ENCODE data around the gene FAM9A. TPM values are rescaled to one million over a fixed set of nuclear protein-coding genes. Genes with fewer than 3 reads are reported as not detected.

FAM9A gene
- total and polyA plus RNA-seq, 3 donors from 2014 or later, result 1.8 to 2.8 (median 2.0) TPM

GRCh38 chrX:8749697-8750096 is 51.5 kb downstream of the FAM9A start:
- intact Hi-C loops (cut with DNase I; ENCODE audit: low total_unique reads), result no loop called here

GRCh38 chrX:8748855-8749254 is 52.3 kb downstream of the FAM9A start:
- Histone ChIP-seq H3K4me1 (no peaks in the 10 kb centered on the region), H3K36me3 (ENCODE audit: low read depth, missing control alignments) (no peaks in the 10 kb centered on the region), H3K4me3 (no peak overlapping the region), H3K27ac (no peak overlapping the region), H3K9me3 (no peaks in the 10 kb centered on the region), H3K27me3 (no peaks in the 10 kb centered on the region)
- intact Hi-C loops (cut with DNase I; ENCODE audit: low total_unique reads), result no loop called here
- no peak for TF ChIP-seq POLR2A (IDR thresholded peaks at IDR 0.05)
- peak in 2 of 3 experiments; percentile 20 to 23 for TF ChIP-seq CTCF (IDR thresholded peaks at IDR 0.05)
- 24 to 35% methylated on average over 5 to 6 of the region's 6 CpGs for WGBS, 2 donors
- DNase-seq, result no peak

More at GRCh38 chrX:8749697-8750096, 51.5 kb downstream of the FAM9A start:
- TF ChIP-seq CTCF (IDR thresholded peaks at IDR 0.05), result no peak
- TF ChIP-seq POLR2A (IDR thresholded peaks at IDR 0.05), result no peak
- no peaks in the 10 kb centered on the region for H3K36me3 ChIP-seq (ENCODE audit: low read depth, missing control alignments)
- DNase-seq, result no peak
- no peaks in the 10 kb centered on the region for H3K27me3 ChIP-seq
- no peak overlapping the region for H3K4me3 ChIP-seq
- H3K4me1 ChIP-seq, result no peaks in the 10 kb centered on the region
- no peak overlapping the region for H3K27ac ChIP-seq
- no peaks in the 10 kb centered on the region for H3K9me3 ChIP-seq

- Histone ChIP-seq H3K27ac (no peak overlapping the region), H3K4me3 (no peak overlapping the region), H3K9me3 (no peaks in the 10 kb centered on the region), H3K4me1 (no peaks in the 10 kb centered on the region), H3K27me3 (no peaks in the 10 kb centered on the region), H3K36me3 (ENCODE audit: low read depth, missing control alignments) (no peaks in the 10 kb centered on the region)
- 80 to 94% methylated on average over 7 to 11 of the region's 11 CpGs for WGBS, 2 donors
- peak; percentile 74 for DNase-seq
- TF ChIP-seq POLR2A (IDR thresholded peaks at IDR 0.05), result no peak
- peak; percentile 11 to 56 (median 50) for TF ChIP-seq CTCF (IDR thresholded peaks at IDR 0.05)
- intact Hi-C loops (cut with DNase I; ENCODE audit: low total_unique reads), result no loop called here
Observed at GRCh38 chrX:8743126-8743732, 58.0 kb downstream of the FAM9A start.

GRCh38 chrX:8741981-8742380 is 59.2 kb downstream of the FAM9A start:
- 93 to 97% methylated on average over 4 to 10 of the region's 10 CpGs for WGBS, 2 donors
- intact Hi-C loops (cut with DNase I; ENCODE audit: low total_unique reads), result no loop called here

More at GRCh38 chrX:8741981-8742380, 59.2 kb downstream of the FAM9A start:
- no peak overlapping the region for H3K27ac ChIP-seq
- H3K36me3 ChIP-seq (ENCODE audit: low read depth, missing control alignments), result no peaks in the 10 kb centered on the region
- DNase-seq, result no peak
- H3K27me3 ChIP-seq, result no peaks in the 10 kb centered on the region
- H3K4me3 ChIP-seq, result no peak overlapping the region
- TF ChIP-seq POLR2A (IDR thresholded peaks at IDR 0.05), result no peak
- no peak for TF ChIP-seq CTCF (IDR thresholded peaks at IDR 0.05)
- H3K9me3 ChIP-seq, result no peaks in the 10 kb centered on the region
- H3K4me1 ChIP-seq, result no peaks in the 10 kb centered on the region

Other genes with a start within 250 kb of the FAM9A start
- 10 to 100 TPM; 29.4 to 37.2 TPM for gene ANOS1, start 69.2 kb downstream of the FAM9A start, total RNA-seq
- 12.3 TPM for gene ANOS1, start 69.2 kb downstream of the FAM9A start, polyA plus RNA-seq (ENCODE audit: insufficient read depth, low read depth, low replicate concordance)
- gene FAM9B, start 232.7 kb upstream of the FAM9A start, total RNA-seq, result 1 to 10 TPM; 4.6 to 4.7 TPM
- gene FAM9B, start 232.7 kb upstream of the FAM9A start, polyA plus RNA-seq (ENCODE audit: insufficient read depth, low read depth, low replicate concordance), result 5.0 TPM